Spleen (tissue), 7 donors: ENCODE measurements around the gene MFAP2.

ENCODE experiments used
- CTCF ChIP-seq, 11 experiments: fragments of 200-600 bp in 7 of 11; fragments of 450-650 bp in 4 of 11; sonication (generic) in 4 of 11; IDR thresholded peaks in 8 of 11; conservative IDR thresholded peaks in 3 of 11; 1 replicate in 7 of 11; 2 replicates in 4 of 11; pipeline versions ENCODE4 v1.4.0 to v1.8.0; 2016 to 2021; ENCODE audit warnings: antibody characterized with exemption in 11 of 11, inconsistent platforms in 4 of 11, mild to moderate bottlenecking in 1 of 11
- POLR2A ChIP-seq, 3 donors: fragments of 450-650 bp; IDR thresholded peaks; one replicate each; pipeline ENCODE4 v1.5.1; 2017; ENCODE audit warnings: antibody characterized with exemption in 3 of 3, mild to moderate bottlenecking in 1 of 3
- POLR2AphosphoS5 ChIP-seq, 3 donors: sonication (generic); formaldehyde crosslinking; IDR thresholded peaks; one replicate each; pipeline ENCODE4 v1.5.1; 2017; ENCODE audit warnings: antibody characterized with exemption in 3 of 3
- donor health status: DM: no; HTN: no; CAD: no; lungs with moderate emphysema.
- donor health status: DM: no; HTN: no; CAD: no.
- donor health status: DM: no; HTN: no; CAD: no.

DNA sequence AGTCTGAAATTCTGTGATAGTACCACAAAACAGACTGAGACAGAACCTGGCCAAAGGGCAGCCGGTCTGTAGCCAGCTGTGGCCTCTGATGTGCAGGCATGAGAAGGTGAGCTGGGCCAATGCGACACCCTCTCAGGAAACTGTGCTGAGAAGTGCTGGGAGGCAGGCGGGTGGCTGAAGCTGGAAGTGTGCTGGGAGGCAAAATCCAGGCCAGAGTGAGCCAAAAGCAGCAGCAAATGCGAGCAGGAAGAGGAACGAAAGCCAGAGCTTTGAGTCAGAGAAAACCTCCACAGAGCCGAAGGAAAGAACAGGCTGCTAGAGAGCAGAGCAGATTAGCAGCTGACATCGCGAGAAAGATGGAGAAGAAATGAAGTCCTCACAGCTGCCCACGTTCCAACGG is 41.5 kb upstream of the MFAP2 start:
- TF ChIP-seq CTCF (IDR thresholded peaks at IDR 0.05 in 8 of 11, conservative IDR thresholded peaks at IDR 0.05 in 3 of 11) (no peak), POLR2A (IDR thresholded peaks at IDR 0.05) (no peak), POLR2AphosphoS5 (IDR thresholded peaks at IDR 0.05) (no peak)
